Ectodermal cell (in vitro differentiated cells): Measurements from ENCODE around the gene COL19A1.

Source experiments
- H3K27ac ChIP-seq: 2 replicates; pipeline ENCODE4 v1.7.0; 2013; ENCODE audit warnings: mild to moderate bottlenecking, low read depth, low read length; ENCODE audit not compliant: insufficient read depth, poor library complexity, severe bottlenecking
- H3K27me3 ChIP-seq: 2 replicates; pipeline ENCODE4 v1.7.0; 2013; ENCODE audit warnings: mild to moderate bottlenecking, low read length; ENCODE audit not compliant: insufficient read depth, control insufficient read depth, poor library complexity, severe bottlenecking
- H3K36me3 ChIP-seq: one replicate; pipeline ENCODE4 v1.7.0; 2013; ENCODE audit warnings: low read length; ENCODE audit not compliant: control insufficient read depth, insufficient read depth
- H3K4me1 ChIP-seq: one replicate; pipeline ENCODE4 v1.7.0; 2013; ENCODE audit warnings: low read length; ENCODE audit not compliant: control insufficient read depth, insufficient read depth
- H3K4me3 ChIP-seq: 2 replicates; pipeline ENCODE4 v1.7.0; 2013; ENCODE audit warnings: low read depth, low read length, control low read depth; ENCODE audit not compliant: insufficient read depth
- H3K9me3 ChIP-seq: 2 replicates; pipeline ENCODE4 v1.7.0; 2013; ENCODE audit warnings: mild to moderate bottlenecking, low read length, moderate library complexity; ENCODE audit not compliant: control insufficient read depth
- WGBS, 2 experiments: methylation state at CpG; one replicate each; pipeline ENCODE4 v1.1.7; 2013; ENCODE audit warnings: missing lambda C conversion rate in 2 of 2; 5-methylcytosine and 5-hydroxymethylcytosine counted together

The COL19A1 gene

GRCh38 chr6:70040766-70041165, 174.4 kb downstream of the COL19A1 start:
- Histone ChIP-seq H3K27me3 (no peaks in the 10 kb centered on the region), H3K4me1 (no peaks in the 10 kb centered on the region), H3K9me3 (no peaks in the 10 kb centered on the region), H3K27ac (no peak overlapping the region), H3K36me3 (no peaks in the 10 kb centered on the region), H3K4me3 (no peak overlapping the region)
- WGBS, 2 experiments, result 100% methylated on average over 1 of the region's 2 CpGs

GRCh38 chr6:70041411-70041810, 175.1 kb downstream of the COL19A1 start:
- H3K4me3 ChIP-seq, result no peak overlapping the region
- H3K9me3 ChIP-seq, result no peaks in the 10 kb centered on the region
- H3K36me3 ChIP-seq, result no peaks in the 10 kb centered on the region
- no peaks in the 10 kb centered on the region for H3K4me1 ChIP-seq
- no peaks in the 10 kb centered on the region for H3K27me3 ChIP-seq
- H3K27ac ChIP-seq, result no peak overlapping the region
- WGBS, 2 experiments, result 100% methylated on average over 1 of the region's 1 CpG; no CpG with 5 or more reads in 1 of the 2 experiments

GRCh38 chr6:70045413-70045812, 179.1 kb downstream of the COL19A1 start:
- Histone ChIP-seq H3K4me3 (no peak overlapping the region), H3K27me3 (no peaks in the 10 kb centered on the region), H3K27ac (no peak overlapping the region), H3K36me3 (no peaks in the 10 kb centered on the region), H3K4me1 (no peaks in the 10 kb centered on the region), H3K9me3 (no peaks in the 10 kb centered on the region)
- WGBS, 2 experiments, result 92 to 93% methylated on average over 3 of the region's 3 CpGs

- no peak overlapping the region for H3K27ac ChIP-seq
- 90 to 92% methylated on average over 5 of the region's 5 CpGs for WGBS, 2 experiments
- no peaks in the 10 kb centered on the region for H3K9me3 ChIP-seq
- no peaks in the 10 kb centered on the region for H3K4me1 ChIP-seq
- H3K27me3 ChIP-seq, result no peaks in the 10 kb centered on the region
- H3K36me3 ChIP-seq, result no peaks in the 10 kb centered on the region
- H3K4me3 ChIP-seq, result no peak overlapping the region
Observed at GRCh38 chr6:70051197-70052124, 185.1 kb downstream of the COL19A1 start.

GRCh38 chr6:70059039-70059719, 192.8 kb downstream of the COL19A1 start:
- Histone ChIP-seq H3K36me3 (no peaks in the 10 kb centered on the region), H3K27me3 (no peaks in the 10 kb centered on the region), H3K4me1 (no peaks in the 10 kb centered on the region), H3K27ac (no peak overlapping the region), H3K9me3 (no peaks in the 10 kb centered on the region), H3K4me3 (no peak overlapping the region)
- WGBS, 2 experiments, result 75 to 95% methylated on average over 1 to 2 of the region's 2 CpGs

- no peaks in the 10 kb centered on the region for H3K4me1 ChIP-seq
- no peak overlapping the region for H3K4me3 ChIP-seq
- H3K27ac ChIP-seq, result no peak overlapping the region
- H3K9me3 ChIP-seq, result no peaks in the 10 kb centered on the region
- no peaks in the 10 kb centered on the region for H3K36me3 ChIP-seq
- WGBS, 2 experiments, result 94 to 100% methylated on average over 3 to 4 of the region's 5 CpGs
- no peaks in the 10 kb centered on the region for H3K27me3 ChIP-seq
Observed at GRCh38 chr6:70060680-70061079, 194.3 kb downstream of the COL19A1 start.

GRCh38 chr6:70061546-70061945, 195.2 kb downstream of the COL19A1 start:
- no peak overlapping the region for H3K27ac ChIP-seq
- H3K4me3 ChIP-seq, result no peak overlapping the region
- no peaks in the 10 kb centered on the region for H3K27me3 ChIP-seq
- no peaks in the 10 kb centered on the region for H3K9me3 ChIP-seq
- WGBS, 2 experiments, result no CpG with 5 or more reads among the region's 2 CpGs
- H3K36me3 ChIP-seq, result no peaks in the 10 kb centered on the region
- no peaks in the 10 kb centered on the region for H3K4me1 ChIP-seq

- H3K4me3 ChIP-seq, result no peak overlapping the region
- no CpG with 5 or more reads among the region's 1 CpG for WGBS, 2 experiments
- H3K4me1 ChIP-seq, result no peaks in the 10 kb centered on the region
- no peak overlapping the region for H3K27ac ChIP-seq
- H3K36me3 ChIP-seq, result no peaks in the 10 kb centered on the region
- H3K27me3 ChIP-seq, result no peaks in the 10 kb centered on the region
- H3K9me3 ChIP-seq, result no peaks in the 10 kb centered on the region
Observed at GRCh38 chr6:70062010-70062409, 195.7 kb downstream of the COL19A1 start.

- Histone ChIP-seq H3K4me3 (no peak overlapping the region), H3K36me3 (no peaks in the 10 kb centered on the region), H3K4me1 (no peaks in the 10 kb centered on the region), H3K9me3 (no peaks in the 10 kb centered on the region), H3K27me3 (no peaks in the 10 kb centered on the region), H3K27ac (no peak overlapping the region)
- WGBS, 2 experiments, result 67 to 82% methylated on average over 1 of the region's 1 CpG
Observed at GRCh38 chr6:70072540-70073179, 206.3 kb downstream of the COL19A1 start.

GRCh38 chr6:70073637-70074036, 207.3 kb downstream of the COL19A1 start:
- no peak overlapping the region for H3K27ac ChIP-seq
- H3K36me3 ChIP-seq, result no peaks in the 10 kb centered on the region
- H3K4me3 ChIP-seq, result no peak overlapping the region
- no peaks in the 10 kb centered on the region for H3K9me3 ChIP-seq
- H3K27me3 ChIP-seq, result no peaks in the 10 kb centered on the region
- no peaks in the 10 kb centered on the region for H3K4me1 ChIP-seq
